ENCODE data around the gene CNST. TPM values are rescaled to one million over a fixed set of nuclear protein-coding genes. Genes with fewer than 3 reads are reported as not detected.

Gene CNST
- total and polyA plus RNA-seq, 9 of the 15 experiments (the other 6 are each of a cell fraction or from before 2014, with no cell fraction given): 17.0 to 55.3 (median 30.8) TPM

- ATAC-seq: no peak
- TF ChIP-seq ZFPM2 (CRISPR knock-in tag; IDR thresholded peaks at IDR 0.05) (no peak), HNRNPL (IDR thresholded peaks at IDR 0.05; ENCODE audit: low read depth, low read length) (no peak), HDGF (IDR thresholded peaks at IDR 0.05) (no peak), XRCC5 (IDR thresholded peaks at IDR 0.05; ENCODE audit: low read depth, low read length) (no peak), ZNF134 (CRISPR knock-in tag; conservative IDR thresholded peaks at IDR 0.05) (no peak), FOXP1 (CRISPR knock-in tag; IDR thresholded peaks at IDR 0.05) (no peak), ZBTB26 (CRISPR knock-in tag; IDR thresholded peaks at IDR 0.05) (no peak), ZNF431 (CRISPR knock-in tag; IDR thresholded peaks at IDR 0.05) (no peak), ZNF3 (CRISPR knock-in tag; IDR thresholded peaks at IDR 0.05) (no peak), SRSF3 (IDR thresholded peaks at IDR 0.05; ENCODE audit: insufficient read depth, low read length) (no peak), PML (IDR thresholded peaks at IDR 0.05; ENCODE audit: low read length) (no peak), NCOA2 (IDR thresholded peaks at IDR 0.05; ENCODE audit: partially characterized antibody in 2 of 2) (no peak), ZEB2 (IDR thresholded peaks at IDR 0.05) (no peak), NBN (IDR thresholded peaks at IDR 0.05; ENCODE audit: low read depth) (no peak), ZNF561 (CRISPR knock-in tag; conservative IDR thresholded peaks at IDR 0.05) (no peak), BACH1 (tag; IDR thresholded peaks at IDR 0.05) (no peak), ZNF717 (CRISPR knock-in tag; IDR thresholded peaks at IDR 0.05) (no peak), ZNF324 (CRISPR knock-in tag; IDR thresholded peaks at IDR 0.05) (no peak), ZNF79 (CRISPR knock-in tag; IDR thresholded peaks at IDR 0.05; ENCODE audit: low read depth) (no peak)
- Histone ChIP-seq H3K36me3 (ENCODE audit: control insufficient read depth, insufficient read depth, low read length) (peaks cover 86% of the 10 kb centered on the region), H3K4me1 (replicated peaks in 1 of 2; ENCODE audit: control insufficient read depth in 2 of 2, insufficient read depth in 2 of 2, low read length in 2 of 2) (peaks cover 0 to 6% of the 10 kb centered on the region in 2 experiments; a peak in 3 of 5 replicates), H2AFZ (ENCODE audit: low read depth, low read length) (no peak overlapping the region), H3K79me2 (ENCODE audit: control insufficient read depth, insufficient read depth, low read length) (peaks cover 46% of the 10 kb centered on the region), H3K9ac (ENCODE audit: insufficient read depth in 1 of 2, low read depth in 2 of 2, low read length in 2 of 2) (no peak overlapping the region), H3K27me3 (ENCODE audit: control insufficient read depth in 2 of 2, insufficient read depth in 2 of 2, low read length in 2 of 2) (no peaks in the 10 kb centered on the region), H3K4me2 (ENCODE audit: insufficient read depth, low read length) (no peak overlapping the region), H4K20me1 (replicated peaks; ENCODE audit: control insufficient read depth, insufficient read depth, low read length) (no peaks in the 10 kb centered on the region), H3K4me3 (no peak overlapping the region), H3K9me1 (ENCODE audit: control insufficient read depth, insufficient read depth, low read length) (no peaks in the 10 kb centered on the region), H3K9me3 (replicated peaks; ENCODE audit: control insufficient read depth, insufficient read depth, low read depth, low read length) (no peaks in the 10 kb centered on the region), H3K27ac (ENCODE audit: extremely low read depth, low read depth, low read length) (no peak overlapping the region)
- intact Hi-C loops (cut with micrococcal nuclease): no loop called here
- in situ Hi-C loops (cut with MboI): no loop called here
- CTCF ChIA-PET (ENCODE audit: low intra/inter-chr PET ratio): no interaction called here
- BruUV-seq (replicated peaks): no TSS peak
- DNase-seq (ENCODE audit: extremely low read depth in 1 of 4, low spot score in 3 of 4): no peak
- WGBS (ENCODE audit: insufficient coverage, low coverage, missing lambda C conversion rate): 100% methylated on average over 4 of the region's 4 CpGs
- FAIRE-seq: no peak
- POLR2A ChIA-PET: interaction anchor here (0.6 to 1.0 kb wide), 2 partner anchors 24 to 436 kb away, joined by 3 read pairs; no protein-coding TSS in a partner anchor
Measured at GRCh38 chr1:246559310-246559709, 6.9 kb upstream of the CNST start.

Data from K562 (cell line).